Stimulated activated CD8-positive, alpha-beta memory T cell treated with anti-CD3 and anti-CD28 coated beads, Interleukin-15, amount 100 ng/mL, for 1 hour (primary cell): ENCODE measurements around the gene MMP23B.

Experiments
- DNase-seq: peaks from one replicate; pipeline ENCODE4 v3.0.0-alpha.2; 2020; ENCODE audit warnings: low read depth

The MMP23B gene

GRCh38 chr1:1620433-1621139 is 11.4 kb upstream of the MMP23B start:
- no peak for DNase-seq

DNA sequence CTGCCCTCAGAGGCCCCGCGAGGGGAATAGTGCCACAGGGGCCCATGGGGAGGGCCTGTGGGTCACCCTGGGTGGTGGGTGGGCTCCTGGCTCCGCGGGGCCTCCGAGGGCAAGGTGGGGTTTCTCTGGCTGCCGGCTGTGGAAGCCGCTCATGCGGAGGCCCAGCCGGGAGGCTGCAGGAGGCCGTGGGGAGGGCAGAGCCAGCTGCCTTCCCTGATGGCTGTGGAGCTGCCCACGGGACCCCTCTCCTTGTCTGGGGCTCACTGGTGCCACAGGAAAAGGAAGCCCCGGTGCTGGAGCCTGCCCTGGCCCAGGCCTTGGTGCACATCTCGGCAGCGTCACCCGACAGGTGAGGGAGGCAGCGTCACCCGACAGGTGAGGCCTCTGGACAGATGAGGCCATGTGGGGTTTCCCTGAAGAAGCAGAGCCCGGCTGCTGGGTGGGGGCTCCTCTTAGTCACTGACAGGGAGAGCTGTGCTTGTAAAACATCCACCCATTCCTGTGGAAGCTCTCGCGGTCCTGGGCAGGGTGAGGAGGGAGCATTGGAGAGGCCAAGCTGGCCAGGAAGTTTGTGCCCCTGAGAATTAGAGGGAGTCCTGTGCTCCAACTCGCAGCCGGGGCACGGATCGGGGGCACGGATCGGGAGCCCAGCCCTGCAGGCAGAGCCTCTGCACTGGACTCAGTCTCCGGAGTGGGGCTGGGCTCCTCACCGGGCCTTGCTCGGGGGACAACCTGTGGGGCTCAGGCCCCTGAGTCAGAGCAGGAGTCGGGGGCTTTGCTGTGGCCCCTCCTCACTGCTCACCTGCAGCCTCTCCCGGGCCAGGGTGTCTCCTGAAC is 10.6 kb upstream of the MMP23B start:
- DNase-seq = no peak

GRCh38 chr1:1622010-1622787 is 9.8 kb upstream of the MMP23B start:
- no peak for DNase-seq

DNA sequence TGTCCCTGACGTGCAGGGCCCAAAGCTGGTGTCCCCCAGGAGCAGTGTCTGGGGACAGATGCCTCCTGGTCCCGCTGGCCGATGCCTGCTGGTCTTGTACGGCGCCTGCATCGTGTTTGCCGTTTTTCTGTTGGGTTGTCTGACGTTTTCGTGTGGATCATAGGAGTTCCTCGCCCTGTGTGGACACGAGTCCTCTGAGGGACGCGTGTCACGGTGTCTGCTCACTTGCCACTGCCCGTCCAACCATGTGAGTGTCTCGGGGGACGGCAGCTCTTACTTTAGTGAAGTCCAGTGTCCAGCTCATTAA is 9.2 kb upstream of the MMP23B start:
- DNase-seq = no peak

- DNase-seq = no peak
These were observed 8.8 kb upstream of the MMP23B start for GRCh38 chr1:1623181-1623630.

DNA sequence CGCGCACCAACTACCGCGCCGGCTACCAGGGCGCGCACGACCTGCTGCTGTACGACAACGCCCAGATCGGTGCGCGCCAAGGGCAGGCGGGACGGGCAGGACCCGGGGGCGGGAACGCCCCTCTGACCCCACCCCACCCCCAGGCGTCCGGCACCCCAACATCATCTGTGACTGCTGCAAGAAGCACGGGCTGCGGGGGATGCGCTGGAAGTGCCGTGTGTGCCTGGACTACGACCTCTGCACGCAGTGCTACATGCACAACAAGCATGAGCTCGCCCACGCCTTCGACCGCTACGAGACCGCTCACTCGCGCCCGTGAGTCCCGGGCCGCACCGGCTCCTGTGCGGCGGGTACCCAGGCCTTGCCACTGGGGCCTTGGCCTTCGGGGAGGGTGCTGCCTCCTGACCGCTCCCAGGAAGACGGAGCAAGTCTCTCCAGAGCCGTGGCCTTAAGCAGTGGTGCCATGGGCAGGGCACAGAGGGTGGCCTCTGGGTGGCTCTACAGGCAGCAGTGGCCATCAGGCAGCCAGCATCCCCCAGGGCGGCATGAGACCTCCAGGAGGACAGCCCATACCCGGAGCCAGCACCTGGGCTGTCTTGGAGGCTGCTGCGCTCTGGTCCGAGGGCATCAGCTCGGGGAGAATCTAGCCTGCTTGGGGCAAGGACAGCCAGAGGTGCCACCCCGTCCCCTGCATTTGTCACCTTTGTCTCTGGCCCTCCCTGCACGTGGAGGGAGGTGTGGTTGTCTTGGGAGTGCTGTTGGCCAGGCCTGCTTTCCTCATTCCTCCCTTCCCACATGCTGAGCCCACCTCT is 8.1 kb upstream of the MMP23B start:
- no peak for DNase-seq

GRCh38 chr1:1624443-1625403 is 7.2 kb upstream of the MMP23B start:
- DNase-seq = no peak

DNA sequence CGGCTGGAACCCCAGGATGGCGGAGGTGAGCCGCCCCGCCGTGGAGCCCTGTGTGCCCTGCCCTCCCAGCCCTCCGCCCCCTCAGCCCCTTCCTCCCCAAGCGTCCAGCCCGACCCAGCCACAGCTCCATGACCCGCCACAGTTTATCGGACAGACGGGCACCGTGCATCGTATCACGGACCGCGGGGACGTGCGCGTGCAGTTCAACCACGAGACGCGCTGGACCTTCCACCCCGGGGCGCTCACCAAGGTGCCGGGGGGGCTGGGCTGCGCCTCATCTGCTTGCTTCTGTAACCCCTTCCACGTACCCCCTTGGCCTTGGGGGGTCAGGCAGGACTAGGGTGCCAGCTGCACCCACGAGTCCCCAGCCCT is 6.6 kb upstream of the MMP23B start:
- no peak for DNase-seq

GRCh38 chr1:1625824-1626206 is 6.2 kb upstream of the MMP23B start:
- no peak for DNase-seq

DNA sequence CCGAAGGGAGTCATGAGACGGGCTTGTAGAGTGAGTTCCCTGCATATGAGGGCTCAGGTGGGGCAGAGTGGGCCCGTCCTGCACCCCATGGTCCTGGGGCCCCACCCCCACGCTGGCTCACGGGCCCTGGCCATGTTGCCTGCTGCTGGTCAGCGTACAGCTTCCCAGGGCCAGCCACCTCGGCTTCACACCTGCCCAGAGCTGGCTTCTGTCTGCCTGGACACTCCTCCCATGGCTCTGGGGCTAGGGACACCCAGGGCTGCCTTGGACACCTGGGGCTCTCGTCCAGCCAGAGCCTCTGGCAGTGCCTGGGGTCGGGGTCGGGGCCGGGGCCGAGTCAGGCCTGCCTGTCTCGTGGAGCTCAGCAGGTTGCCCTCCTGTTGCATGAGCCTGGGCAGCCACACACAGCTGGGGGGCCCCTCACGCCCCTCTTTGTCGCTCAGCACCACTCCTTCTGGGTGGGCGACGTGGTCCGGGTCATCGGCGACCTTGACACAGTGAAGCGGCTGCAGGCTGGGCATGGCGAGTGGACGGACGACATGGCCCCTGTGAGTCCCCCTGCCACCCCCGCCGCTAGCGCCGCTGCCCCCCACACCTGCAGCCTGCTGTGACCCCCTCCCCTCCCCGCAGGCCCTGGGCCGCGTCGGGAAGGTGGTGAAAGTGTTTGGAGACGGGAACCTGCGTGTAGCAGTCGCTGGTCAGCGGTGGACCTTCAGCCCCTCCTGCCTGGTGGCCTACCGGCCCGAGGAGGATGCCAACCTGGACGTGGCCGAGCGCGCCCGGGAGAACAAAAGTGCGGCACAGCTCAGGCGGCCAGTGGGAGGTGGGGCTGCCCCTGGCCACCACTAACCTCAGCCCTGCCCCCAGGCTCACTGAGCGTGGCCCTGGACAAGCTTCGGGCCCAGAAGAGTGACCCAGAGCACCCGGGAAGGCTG is 5.5 kb upstream of the MMP23B start:
- DNase-seq = no peak

DNA sequence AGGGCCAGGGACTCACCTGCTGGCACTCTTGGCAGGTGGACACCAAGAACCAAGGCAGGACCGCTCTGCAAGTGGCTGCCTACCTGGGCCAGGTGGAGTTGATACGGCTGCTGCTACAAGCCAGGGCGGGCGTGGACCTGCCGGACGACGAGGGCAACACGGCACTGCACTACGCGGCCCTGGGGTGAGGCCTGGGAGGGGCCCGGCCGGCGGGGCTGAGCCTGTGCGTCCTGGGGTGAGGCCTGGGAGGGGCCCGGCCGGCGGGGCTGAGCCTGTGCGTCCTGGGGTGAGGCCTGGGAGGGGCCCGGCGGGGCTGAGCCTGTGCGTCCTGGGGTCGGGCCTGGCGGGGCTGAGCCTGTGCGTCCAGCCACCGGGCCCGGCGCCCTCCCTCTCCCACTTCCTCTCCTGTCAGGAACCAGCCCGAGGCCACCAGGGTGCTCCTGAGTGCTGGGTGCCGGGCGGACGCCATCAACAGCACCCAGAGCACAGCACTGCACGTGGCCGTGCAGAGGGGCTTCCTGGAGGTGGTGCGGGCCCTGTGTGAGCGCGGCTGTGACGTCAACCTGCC is 4.6 kb upstream of the MMP23B start:
- DNase-seq = no peak

- no peak for DNase-seq
These were observed 3.9 kb upstream of the MMP23B start for GRCh38 chr1:1627829-1628753.

GRCh38 chr1:1628754-1629429 is 3.1 kb upstream of the MMP23B start:
- DNase-seq = no peak

DNA sequence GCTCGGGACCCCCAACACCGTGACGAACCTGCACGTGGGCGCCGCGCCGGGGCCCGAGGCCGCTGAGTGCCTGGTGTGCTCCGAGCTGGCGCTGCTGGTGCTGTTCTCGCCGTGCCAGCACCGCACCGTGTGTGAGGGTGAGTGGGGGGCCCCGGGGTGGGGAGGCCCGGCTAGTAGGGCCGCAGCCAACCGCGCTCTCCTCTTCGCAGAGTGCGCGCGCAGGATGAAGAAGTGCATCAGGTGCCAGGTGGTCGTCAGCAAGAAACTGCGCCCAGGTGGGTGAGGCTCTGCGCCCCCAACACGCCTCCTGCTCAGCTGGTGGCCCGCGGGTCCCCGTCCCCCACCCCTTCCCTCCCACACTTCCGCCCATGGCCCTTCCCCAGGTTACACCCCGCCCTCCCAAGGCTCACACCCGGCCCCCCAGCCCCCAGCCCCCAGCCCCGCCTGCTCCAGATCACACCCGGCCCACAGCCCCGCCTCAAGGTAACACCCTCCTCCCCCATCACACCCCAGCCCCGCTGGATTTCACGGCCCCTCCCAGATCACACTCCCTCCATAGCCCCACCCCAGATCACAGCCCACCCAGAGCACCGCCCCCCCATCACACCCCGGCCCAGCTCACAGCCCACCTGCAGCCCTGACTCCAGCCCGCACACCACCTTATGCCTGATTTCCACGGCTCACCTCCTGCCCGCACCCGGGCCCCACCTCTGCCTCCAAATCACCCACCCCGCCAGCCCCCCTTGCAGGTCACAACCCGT is 2.4 kb upstream of the MMP23B start:
- DNase-seq = peak; percentile 48

DNA sequence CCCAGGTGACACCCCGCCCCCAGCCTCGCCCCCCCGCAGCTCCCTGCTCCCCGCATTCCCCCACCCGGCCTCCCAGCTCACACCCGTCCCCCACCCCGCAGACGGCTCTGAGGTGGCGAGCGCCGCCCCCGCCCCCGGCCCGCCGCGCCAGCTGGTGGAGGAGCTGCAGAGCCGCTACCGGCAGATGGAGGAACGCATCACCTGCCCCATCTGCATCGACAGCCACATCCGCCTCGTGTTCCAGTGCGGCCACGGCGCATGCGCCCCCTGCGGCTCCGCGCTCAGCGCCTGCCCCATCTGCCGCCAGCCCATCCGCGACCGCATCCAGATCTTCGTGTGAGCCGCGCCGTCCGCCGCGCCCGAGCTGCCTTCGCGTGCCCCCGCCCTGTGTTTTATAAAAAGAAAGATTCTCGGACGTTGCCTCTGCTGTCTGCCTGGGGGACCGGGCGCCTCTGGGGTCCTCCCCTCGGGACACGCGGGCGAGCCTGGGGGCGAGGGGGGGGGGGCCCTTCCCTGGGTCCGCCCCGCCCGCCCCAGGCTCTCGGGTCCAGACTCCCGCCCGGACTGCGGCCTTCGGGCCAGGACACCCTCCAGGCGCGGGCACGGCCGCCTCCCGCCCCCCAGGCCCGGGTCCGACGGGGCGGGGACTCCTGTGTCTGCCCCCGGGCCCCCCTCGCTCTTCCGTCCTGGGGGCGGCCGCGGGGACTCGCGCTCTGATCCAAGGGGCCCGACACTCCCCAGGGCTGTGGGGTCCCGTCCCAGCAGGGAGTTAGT is 1.6 kb upstream of the MMP23B start:
- peak; percentile 82 for DNase-seq
